Spinal cord (tissue), 10 donors: ENCODE results near the gene TBX2. TPM values are rescaled to one million over a fixed set of nuclear protein-coding genes. Genes with fewer than 3 reads are reported as not detected.

ENCODE experiments used
- DNase-seq, 6 donors: peaks; one replicate each; pipeline versions ENCODE4 v3.0.0 to v3.0.0-alpha.2; 2013 to 2015; ENCODE audit warnings: low spot score in 6 of 6, low read depth in 4 of 6
- H3K27ac ChIP-seq: one replicate; pipeline ENCODE4 v1.5.1; 2013; ENCODE audit warnings: low read depth, low read length, control low read depth
- H3K27me3 ChIP-seq: one replicate; pipeline ENCODE4 v1.6.1; 2013; ENCODE audit warnings: low read length; ENCODE audit not compliant: control insufficient read depth, insufficient read depth
- H3K36me3 ChIP-seq: one replicate; pipeline ENCODE4 v1.6.1; 2013; ENCODE audit warnings: low read length; ENCODE audit not compliant: control insufficient read depth, insufficient read depth
- H3K4me1 ChIP-seq: one replicate; pipeline ENCODE4 v1.6.1; 2013; ENCODE audit warnings: low read length; ENCODE audit not compliant: control insufficient read depth, insufficient read depth
- H3K4me3 ChIP-seq: one replicate; pipeline ENCODE4 v1.5.1; 2013; ENCODE audit warnings: low read depth, low read length, control low read depth
- H3K9me3 ChIP-seq: one replicate; pipeline ENCODE4 v1.6.1; 2013; ENCODE audit warnings: low read length; ENCODE audit not compliant: control insufficient read depth, insufficient read depth
- WGBS: methylation state at CpG from one replicate; pipeline ENCODE4 v1.1.5; 2013; ENCODE audit warnings: missing lambda C conversion rate; ENCODE audit not compliant: insufficient coverage; 5-methylcytosine and 5-hydroxymethylcytosine counted together
- polyA plus RNA-seq, 2 donors: library from polyadenylated mRNA; unstranded; fragments of 120-200 nt; gene quantifications; one replicate each; pipeline ENCODE4 v1.2.1, GENCODE V29; 2013; ENCODE audit not compliant: insufficient read length in 2 of 2
- total RNA-seq, 2 donors: library from RNA; depleted of rRNA in 1 of 2; stranded (reverse); fragments of 120-200 nt in 1 of 2; fragments of >200 nt in 1 of 2; gene quantifications; one replicate each; pipeline versions ENCODE4 v1.2.3 to v1.2.4, GENCODE V29; 2013 to 2014
- donor health status: healthy.

TBX2 gene
- total and polyA plus RNA-seq, 4 donors, result 4.0 to 13.1 (median 10.3) TPM

- 94% methylated on average over 12 of the region's 21 CpGs for whole genome bisulfite sequencing
- no peaks in the 10 kb centered on the region for H3K27me3 ChIP-seq
- H3K4me1 ChIP-seq, result peaks cover 14% of the 10 kb centered on the region
- no peak overlapping the region for H3K27ac ChIP-seq
- H3K9me3 ChIP-seq, result no peaks in the 10 kb centered on the region
- H3K4me3 ChIP-seq, result no peak overlapping the region
- DNase-seq, result peak in 1 of 6 donors; percentile 55
- no peaks in the 10 kb centered on the region for H3K36me3 ChIP-seq
Measured at GRCh38 chr17:61379457-61380216, 20.0 kb upstream of the TBX2 start.

DNA sequence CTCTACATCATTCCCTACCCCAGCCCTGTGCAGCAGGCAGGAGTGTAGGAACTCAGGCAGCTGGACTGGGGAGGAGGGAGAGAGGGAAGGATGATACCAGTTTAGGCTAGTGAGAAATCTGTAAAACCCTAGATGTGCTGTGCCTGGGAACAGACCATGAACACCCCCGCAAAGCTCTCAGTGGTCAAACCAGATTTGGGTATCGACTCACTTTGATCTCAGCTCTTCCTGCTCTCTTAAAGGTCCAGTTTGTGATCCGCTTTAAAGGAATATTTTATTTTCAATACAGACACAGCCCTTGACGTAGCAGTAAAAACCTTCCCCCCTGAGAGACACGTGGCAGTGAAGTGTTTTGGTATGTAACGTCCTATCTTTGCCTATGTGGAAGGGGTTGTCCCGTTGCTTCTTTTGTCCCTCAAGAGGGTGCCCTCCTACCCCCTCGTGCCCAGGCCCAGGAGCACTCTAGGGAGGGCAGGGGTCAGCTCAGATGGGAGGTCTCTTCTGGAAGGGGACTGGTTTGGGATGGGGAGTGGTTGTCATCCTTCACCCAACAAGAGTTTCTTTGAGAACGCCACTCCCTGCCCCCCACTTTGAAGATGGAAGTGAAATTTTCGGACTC lies 19.3 kb upstream of the TBX2 start:
- DNase-seq, result no peak
- Histone ChIP-seq H3K4me1 (peaks cover 21% of the 10 kb centered on the region), H3K27ac (no peak overlapping the region), H3K9me3 (no peaks in the 10 kb centered on the region), H3K4me3 (no peak overlapping the region), H3K27me3 (no peaks in the 10 kb centered on the region), H3K36me3 (no peaks in the 10 kb centered on the region)
- 83% methylated on average over 3 of the region's 10 CpGs for WGBS

GRCh38 chr17:61380836-61381525 lies 18.7 kb upstream of the TBX2 start:
- Histone ChIP-seq H3K4me1 (peaks cover 24% of the 10 kb centered on the region), H3K27ac (no peak overlapping the region), H3K36me3 (peaks cover 2% of the 10 kb centered on the region), H3K9me3 (no peaks in the 10 kb centered on the region), H3K27me3 (no peaks in the 10 kb centered on the region), H3K4me3 (no peak overlapping the region)
- DNase-seq, result peak in 2 of 6 donors; percentile 63 to 69
- WGBS, result 28% methylated on average over 14 of the region's 18 CpGs

DNA sequence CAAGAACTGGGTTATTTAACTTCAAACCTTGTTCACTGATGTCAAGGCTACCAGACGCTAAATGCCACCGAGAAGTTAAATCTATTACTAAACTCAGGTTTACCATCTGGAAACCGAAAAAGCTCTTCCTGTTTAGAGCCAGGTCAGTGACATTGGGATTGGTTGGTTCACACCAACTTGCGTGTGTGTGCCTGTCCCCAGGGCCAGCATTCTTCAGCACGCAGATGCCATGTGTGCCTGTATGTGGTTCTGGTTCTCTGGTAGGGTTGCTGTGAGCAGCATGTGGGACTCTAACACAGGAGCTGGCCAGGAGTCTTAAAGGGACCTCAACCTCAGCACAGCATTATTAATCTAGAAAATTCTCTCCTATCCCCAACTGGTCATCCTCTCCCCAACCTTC lies 18.1 kb upstream of the TBX2 start:
- H3K27me3 ChIP-seq, result no peaks in the 10 kb centered on the region
- no peak for DNase-seq
- 83% methylated on average over 5 of the region's 5 CpGs for WGBS
- no peak overlapping the region for H3K27ac ChIP-seq
- H3K9me3 ChIP-seq, result no peaks in the 10 kb centered on the region
- peaks cover 2% of the 10 kb centered on the region for H3K36me3 ChIP-seq
- H3K4me1 ChIP-seq, result peaks cover 29% of the 10 kb centered on the region
- no peak overlapping the region for H3K4me3 ChIP-seq

- H3K4me3 ChIP-seq, result no peak overlapping the region
- WGBS, result 97% methylated on average over 5 of the region's 16 CpGs
- H3K27me3 ChIP-seq, result no peaks in the 10 kb centered on the region
- peaks cover 33% of the 10 kb centered on the region for H3K4me1 ChIP-seq
- no peak overlapping the region for H3K27ac ChIP-seq
- no peak for DNase-seq
- no peaks in the 10 kb centered on the region for H3K9me3 ChIP-seq
- H3K36me3 ChIP-seq, result peaks cover 2% of the 10 kb centered on the region
Measured at GRCh38 chr17:61382796-61383688, 16.6 kb upstream of the TBX2 start.

GRCh38 chr17:61383689-61384201 lies 15.9 kb upstream of the TBX2 start:
- 77% methylated on average over 6 of the region's 18 CpGs for WGBS
- Histone ChIP-seq H3K4me1 (peaks cover 33% of the 10 kb centered on the region), H3K27ac (no peak overlapping the region), H3K27me3 (no peaks in the 10 kb centered on the region), H3K4me3 (no peak overlapping the region), H3K9me3 (no peaks in the 10 kb centered on the region), H3K36me3 (peaks cover 2% of the 10 kb centered on the region)
- no peak for DNase-seq

- no peak overlapping the region for H3K27ac ChIP-seq
- no peak for DNase-seq
- H3K36me3 ChIP-seq, result peaks cover 2% of the 10 kb centered on the region
- no peak overlapping the region for H3K4me3 ChIP-seq
- H3K27me3 ChIP-seq, result no peaks in the 10 kb centered on the region
- 90% methylated on average over 6 of the region's 8 CpGs for WGBS
- no peaks in the 10 kb centered on the region for H3K9me3 ChIP-seq
- H3K4me1 ChIP-seq, result peaks cover 35% of the 10 kb centered on the region
Measured at GRCh38 chr17:61384354-61384691, 15.3 kb upstream of the TBX2 start.

GRCh38 chr17:61384692-61385576 lies 14.7 kb upstream of the TBX2 start:
- H3K36me3 ChIP-seq, result peaks cover 2% of the 10 kb centered on the region
- no peaks in the 10 kb centered on the region for H3K9me3 ChIP-seq
- peak in 1 of 6 donors; percentile 57 for DNase-seq
- WGBS, result 81% methylated on average over 11 of the region's 13 CpGs
- H3K27ac ChIP-seq, result no peak overlapping the region
- peaks cover 41% of the 10 kb centered on the region for H3K4me1 ChIP-seq
- no peaks in the 10 kb centered on the region for H3K27me3 ChIP-seq
- H3K4me3 ChIP-seq, result no peak overlapping the region
